Posterior vena cava (tissue), 2 donors: Measurements from ENCODE around the gene ENTPD2. TPM values are rescaled to one million over a fixed set of nuclear protein-coding genes. Genes with fewer than 3 reads are reported as not detected.
"Not testable (repeated sequence)": the region's sequence is repeated elsewhere in the genome, so short reads cannot be mapped to it uniquely, and the experiment has no call there.

Experiments
- DNase-seq: peaks from one replicate; pipeline ENCODE4 v3.0.0-alpha.2; 2020; ENCODE audit warnings: low spot score
- intact Hi-C, 2 donors: fragments of 100-400 bp; cut with DNase I; formaldehyde crosslinking; loops; one replicate each; pipeline versions ENCODE4 v1.14.1 to v1.14.2; 2022 to 2023
- total RNA-seq, 2 donors: library from RNA; stranded (reverse); fragmentation: NEBNext Ultra II Directional; extraction: Animal tissue kit (Norgen Biotek cat#: 25700); gene quantifications; one replicate each; pipeline ENCODE4 v1.2.1, GENCODE V29; 2021
- donor health status: DM: yes; HTN: yes; CAD: no.
- donor health status: DM: yes; HTN: yes; CAD: no.

The ENTPD2 gene
- total RNA-seq, 2 donors from 2014 or later = 0.48 to 1.2 TPM

DNA sequence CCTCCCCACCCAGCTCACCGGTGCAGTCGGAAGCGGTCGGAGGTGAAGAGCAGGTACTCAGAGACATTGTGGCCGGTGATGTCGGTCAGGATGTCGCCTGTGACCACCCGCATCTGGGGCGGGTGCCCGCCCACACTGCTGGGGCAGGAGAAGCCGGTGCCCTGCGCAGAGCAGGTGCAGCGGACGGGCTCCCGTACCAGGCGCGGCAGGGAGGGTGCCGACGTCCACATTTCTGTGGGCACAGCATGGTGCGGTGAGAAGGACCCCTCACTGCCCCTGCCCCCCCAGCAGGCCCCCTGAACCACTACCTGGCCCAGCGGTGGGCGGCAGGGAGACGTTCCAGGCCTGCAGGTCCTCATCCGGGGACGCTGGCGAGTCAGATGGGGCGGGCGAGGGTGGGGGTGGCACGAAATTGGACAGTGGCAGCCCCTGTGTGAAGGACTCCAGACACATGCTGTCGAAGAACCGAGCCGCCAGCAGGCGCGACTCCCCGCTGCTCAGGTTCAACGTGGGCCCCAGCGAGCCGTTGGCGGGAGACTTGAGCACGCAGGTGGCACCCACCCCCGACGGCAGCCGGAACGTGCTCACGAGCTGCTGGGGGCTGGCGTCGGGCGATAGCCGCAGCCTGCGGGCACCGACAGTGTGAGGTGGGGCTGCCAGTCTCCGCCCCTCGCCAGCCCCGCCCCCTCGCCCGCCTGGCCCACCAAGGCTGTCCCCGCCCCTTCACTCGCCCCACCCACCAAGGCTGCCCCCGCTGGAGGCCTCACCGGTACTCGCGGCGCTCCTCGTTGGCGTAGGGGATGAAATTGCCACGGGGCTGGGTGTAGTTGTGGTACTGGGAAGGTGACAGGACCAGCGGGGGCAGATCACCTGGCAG, 40.9 kb downstream of the ENTPD2 start:
- DNase-seq = no peak
- intact Hi-C loops = no loop called here

DNA sequence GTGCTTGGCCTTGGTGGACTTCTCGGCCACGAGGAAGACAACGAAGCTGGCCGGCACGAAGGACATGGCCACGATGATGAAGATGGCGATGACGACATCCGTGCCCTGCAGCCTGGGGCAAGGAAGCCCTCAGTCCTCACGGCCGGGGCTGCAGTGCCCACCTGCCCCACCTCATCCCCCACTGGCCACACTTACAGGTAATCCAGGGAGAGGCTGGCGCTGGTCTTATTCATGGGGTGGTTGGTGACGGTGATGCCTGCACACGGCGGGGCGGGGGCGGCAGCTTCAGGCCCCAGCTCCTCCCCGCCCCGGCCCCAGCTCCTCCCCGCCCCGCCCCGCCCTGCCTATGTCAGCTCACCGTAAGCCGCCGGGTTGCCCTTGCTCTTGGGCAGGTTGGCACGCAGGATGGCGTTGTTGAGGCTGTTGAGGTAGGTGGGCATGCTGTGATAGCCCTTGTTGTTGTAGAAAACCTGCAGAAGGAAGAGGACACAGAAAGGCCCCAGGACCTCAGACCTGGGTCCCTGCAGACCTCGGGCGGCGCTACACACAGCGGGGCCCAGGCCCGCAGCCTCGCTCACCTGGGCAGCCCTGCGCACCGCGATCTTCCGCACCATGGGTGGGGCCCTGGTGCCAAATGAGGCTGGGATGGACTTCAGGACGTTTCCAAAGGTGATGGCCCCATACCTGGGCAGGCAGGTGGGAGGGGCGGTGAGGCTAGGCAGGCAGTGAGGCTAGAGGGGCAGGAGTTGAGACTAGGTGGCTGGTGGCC, 41.8 kb downstream of the ENTPD2 start:
- intact Hi-C loops = no loop called here
- no peak for DNase-seq

DNA sequence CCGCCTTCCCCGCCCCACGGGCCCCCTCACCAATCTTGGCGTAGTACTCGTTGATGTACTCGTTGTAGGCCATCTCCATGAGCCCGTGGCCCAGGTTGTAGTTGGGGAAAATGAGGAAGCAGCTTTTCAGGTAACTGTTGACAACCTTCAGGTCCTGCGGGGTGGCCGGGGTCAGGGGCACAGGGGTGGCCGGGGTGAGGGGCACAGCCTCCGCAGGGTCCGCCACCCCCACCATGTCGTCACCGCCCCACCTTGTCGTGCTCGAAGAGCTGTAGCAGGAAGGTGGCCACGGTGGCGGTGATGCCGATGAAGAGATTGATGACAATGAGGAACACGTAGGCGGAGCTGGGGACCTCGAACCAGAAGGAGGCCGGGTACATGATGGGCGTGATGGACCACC, 42.7 kb downstream of the ENTPD2 start:
- intact Hi-C loops = no loop called here

DNA sequence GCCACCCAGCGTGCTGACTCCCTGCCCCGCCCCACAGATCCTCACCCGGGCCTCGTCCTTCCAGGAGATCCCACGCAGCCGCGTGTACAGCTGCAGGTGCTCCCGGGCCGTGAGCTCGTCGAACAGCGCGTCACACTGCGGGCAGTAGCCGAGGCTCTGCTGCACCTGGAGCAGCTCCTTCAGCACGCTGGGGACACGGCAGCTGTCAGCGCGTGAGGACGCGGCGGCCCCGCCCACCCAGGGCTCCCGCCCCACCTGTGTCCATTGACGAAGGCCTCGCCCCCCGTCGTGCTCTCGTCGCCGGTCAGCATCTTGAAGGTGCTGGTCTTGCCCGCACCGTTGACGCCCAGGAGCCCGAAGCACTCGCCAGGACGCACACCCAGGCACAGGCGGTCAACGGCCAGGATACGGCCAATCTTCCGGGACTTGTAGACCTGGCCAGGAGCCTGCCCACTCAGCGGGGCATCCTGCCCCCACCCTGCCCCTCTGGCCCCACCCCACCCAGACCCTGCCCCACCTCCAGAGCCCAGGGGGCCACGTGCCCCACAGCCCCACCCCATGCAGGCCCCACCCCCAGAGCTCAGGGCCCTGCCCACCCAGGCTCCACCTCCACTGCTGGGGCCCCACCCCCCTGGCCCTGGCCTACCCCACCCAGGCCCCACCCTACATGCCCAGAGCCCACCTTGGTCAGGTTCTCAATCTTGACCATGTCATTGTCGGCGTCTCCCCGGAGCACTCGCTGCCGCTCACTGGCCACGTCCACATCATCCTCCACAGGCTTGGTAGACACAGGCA, 43.7 kb downstream of the ENTPD2 start:
- intact Hi-C loops = no loop called here
- no peak for DNase-seq

More for the DNA sequence above, 42.7 kb downstream of the ENTPD2 start:
- no peak for DNase-seq

DNA sequence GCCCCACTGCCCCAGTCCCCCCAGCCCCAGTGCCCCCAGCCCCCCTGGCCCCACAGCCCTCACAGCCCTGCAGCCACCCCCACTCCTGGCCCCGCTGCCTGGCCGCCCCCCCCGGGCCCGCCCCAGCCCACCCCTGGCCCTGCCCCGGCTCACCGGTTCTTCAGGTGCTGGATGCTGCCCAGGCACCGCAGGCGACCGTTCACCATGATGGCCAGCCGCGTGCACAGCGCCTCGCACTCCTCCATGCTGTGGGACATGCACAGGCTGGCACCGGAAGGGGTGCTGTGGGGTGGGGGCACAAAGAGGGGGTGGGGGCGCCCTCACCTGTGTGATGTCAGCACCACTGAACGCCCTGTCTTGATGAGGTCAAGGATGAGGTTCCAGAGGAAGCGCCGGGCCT, 44.6 kb downstream of the ENTPD2 start:
- intact Hi-C loops = no loop called here
- DNase-seq = no peak

DNA sequence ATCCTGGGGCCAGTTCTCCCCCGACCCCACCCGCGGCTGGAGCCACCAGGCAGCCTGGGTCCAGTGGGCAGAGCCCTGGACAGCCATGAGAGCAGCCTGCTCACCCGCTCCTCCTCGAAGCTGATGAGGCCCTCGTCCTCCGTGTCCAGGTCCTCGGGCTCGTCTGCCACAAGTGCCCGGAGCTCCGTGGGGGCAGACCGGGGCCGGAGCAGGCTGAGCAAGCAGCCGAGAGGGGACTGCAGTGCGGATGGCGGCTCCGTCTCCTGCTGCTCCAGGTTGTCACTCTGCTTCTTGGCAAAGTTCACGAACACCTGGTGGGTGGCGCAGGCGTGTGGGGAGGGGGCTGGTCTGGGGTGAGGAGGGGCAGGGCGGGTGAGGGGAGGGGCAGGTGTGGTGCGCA, 45.5 kb downstream of the ENTPD2 start:
- intact Hi-C loops = no loop called here
- DNase-seq = no peak

DNA sequence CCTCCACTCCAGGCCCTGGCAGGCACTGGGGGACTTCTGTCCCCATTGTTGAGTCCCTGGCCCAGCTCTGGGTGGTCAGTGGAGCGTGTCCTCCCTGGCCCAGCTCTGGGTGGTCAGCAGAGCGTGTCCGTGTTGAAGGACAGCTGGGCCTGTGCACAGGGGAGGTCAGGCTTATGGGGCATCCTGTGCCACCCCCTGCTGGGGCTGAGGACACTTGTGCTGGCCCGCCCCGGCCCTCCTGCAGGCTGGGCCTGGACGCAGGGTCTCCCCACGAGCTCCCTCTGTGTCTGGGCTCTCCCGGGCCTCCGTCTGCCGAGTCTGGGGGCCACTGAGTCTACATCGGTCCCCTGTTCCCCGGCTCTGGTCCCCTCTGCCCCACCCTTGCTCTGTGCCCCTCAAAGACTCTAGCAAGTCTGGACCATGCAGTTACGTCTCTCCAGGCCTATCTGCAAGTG, 46.0 kb downstream of the ENTPD2 start:
- DNase-seq = no peak
- intact Hi-C loops = no loop called here

DNA sequence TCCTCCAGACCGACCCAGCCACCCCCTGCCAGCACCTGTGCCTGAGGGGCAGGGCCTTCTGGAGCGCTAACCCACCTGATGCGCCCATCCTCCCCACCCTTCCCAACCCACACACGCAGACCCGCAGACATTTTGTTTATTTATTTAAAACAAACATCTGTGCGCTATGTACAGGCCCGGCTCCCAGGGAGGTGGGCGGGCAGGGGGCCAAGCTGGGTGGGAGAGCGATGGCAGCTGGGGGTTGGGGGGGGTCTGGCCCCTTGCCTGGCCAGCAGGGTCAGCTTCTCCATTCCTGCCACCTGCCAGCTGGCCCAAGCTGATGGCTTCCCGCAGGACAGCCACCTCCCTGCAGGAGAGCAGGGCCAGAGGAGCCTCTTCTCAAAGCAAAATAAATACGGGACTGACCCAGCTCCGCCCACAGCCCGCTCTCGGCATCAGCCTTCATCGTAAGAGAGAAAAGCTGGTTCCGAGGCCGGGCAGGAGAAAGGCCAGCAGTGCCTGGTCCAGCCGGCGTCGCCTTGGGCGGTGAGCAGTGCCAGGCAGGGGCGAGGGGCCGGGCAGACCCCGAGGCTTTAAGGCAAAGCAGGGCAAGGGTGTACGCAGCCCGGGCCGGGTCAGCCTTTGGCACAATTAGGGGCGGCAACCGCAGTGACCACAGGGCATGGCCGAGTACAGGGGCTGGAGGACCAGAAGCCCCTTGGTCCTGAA, 46.6 kb downstream of the ENTPD2 start:
- DNase-seq = no peak
- intact Hi-C loops = no loop called here

DNA sequence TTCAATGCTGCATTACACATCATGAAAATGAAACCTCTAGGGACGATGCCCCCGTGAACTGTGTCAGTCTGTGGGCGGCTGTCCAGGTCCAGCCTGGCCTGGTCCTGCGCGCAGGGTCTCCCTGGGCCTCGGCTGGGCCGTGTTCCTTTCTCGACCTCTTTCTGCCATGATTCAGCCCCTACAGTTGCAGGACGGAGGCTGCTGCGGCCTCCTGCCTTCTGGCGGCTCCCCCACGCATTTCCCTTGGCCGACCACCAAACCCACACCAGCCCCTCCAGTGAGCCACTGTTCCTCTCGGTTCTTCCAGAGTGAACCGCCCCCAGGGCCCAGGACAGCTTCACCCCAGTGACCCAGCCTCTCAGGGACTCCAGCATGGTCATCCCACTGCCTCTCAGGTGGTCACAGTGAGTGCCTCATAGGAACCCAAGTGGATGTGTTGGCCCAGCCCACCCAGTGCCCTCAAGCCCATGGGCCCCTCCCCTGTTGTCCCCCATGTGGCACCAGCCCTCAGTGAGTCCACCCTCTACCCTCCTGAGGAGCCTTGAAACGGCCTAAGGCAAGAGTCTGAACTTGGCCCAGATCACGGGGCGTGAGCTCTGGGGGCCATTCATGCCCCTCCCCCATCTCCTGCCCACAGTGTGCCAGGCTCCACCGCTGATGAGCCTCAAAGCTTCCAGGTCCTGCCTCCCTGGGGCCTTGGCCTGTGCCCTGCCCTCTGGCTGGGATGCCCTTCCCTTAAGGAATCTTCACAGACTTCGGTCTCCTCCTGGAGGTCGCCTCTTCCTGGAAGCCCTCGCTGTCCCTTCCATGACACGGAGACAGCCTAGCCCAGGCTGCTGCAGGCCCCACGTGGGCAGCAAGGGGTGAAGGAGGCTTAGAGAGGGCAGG, 47.5 kb downstream of the ENTPD2 start:
- no peak for DNase-seq
- intact Hi-C loops = no loop called here

DNA sequence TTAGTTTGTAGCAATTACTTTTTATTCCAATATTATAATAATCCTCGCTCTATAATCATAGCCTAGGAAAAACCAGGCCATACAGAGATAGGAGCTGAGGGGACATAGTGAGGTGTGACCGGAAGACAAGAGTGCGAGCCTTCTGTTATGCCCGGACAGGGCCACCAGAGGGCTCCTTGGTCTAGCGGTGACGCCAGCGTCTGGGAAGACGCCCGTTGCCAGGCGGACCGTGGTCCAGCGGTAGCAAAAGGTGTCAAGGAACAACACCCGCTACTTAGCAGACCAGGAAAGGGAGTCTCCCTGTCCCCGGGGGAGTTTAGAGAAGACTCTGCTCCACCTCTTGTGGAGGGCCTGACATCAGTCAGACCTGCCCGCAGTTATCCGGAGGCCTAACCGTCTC, 49.6 kb downstream of the ENTPD2 start:
- DNase-seq = not testable (repeated sequence)

DNA sequence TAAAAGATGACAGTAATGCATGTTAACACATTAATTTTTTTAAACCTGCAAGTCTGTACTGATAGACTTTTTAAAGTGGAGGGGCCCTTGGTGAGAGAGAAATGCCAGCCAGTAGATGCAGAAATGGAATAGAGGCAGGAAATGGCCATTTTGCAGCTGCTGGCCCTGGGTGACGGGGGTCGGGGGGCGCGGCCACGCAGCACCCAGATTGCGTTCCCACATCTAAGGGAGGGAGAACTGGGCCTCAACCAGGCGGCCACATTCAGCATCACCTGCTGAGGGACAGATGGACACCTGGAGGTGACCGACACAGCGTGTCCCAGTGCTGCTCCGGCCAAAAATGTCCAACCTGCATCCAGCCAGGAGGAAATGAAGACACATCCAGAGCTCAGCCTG, 51.2 kb downstream of the ENTPD2 start:
- intact Hi-C loops = loop anchor here in 1 of 2 donors (5.0 kb wide), 1 partner anchor 910 kb away; no protein-coding TSS in a partner anchor
- no peak for DNase-seq

More for the DNA sequence above, 49.6 kb downstream of the ENTPD2 start:
- intact Hi-C loops = loop anchor here in 1 of 2 donors (5.0 kb wide), 1 partner anchor 912 kb away; no protein-coding TSS in a partner anchor

DNA sequence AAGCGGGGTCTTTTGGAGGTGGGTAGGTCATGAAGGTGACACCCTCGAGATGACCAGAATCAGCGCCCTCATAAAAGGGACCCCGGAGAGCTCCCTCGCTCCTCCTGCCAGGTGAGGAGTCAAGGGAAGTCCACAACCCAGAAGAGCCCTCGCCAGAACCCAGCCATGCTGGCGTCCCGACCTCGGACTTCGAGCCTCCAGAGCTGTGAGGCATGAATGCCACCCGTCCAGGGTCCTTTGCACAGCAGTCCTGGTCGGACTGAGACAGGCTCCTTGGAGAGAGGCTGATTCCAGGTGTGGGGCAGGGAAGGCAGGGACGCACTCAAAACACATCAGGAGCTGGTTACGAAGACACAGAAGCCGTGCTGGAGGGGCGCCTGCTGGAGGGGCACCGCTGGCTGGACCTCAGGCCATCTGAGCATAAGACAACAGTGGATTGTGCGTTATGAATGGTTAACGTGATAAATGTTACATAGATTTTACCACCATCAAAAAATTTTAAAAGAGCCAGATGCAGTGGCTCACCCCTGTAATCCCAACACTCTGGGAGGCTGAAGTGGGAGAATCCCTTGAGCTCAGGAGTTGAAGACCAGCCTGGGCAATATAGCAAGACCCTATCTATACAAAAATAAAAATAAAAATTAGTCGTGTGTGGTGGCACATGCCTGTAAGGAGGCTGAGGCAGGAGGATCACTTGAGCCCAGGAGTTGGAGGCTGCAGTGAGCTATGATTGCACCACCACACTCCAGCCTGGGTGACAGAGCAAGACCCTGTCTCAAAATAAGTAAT, 51.8 kb downstream of the ENTPD2 start:
- DNase-seq = no peak
- intact Hi-C loops = loop anchor here in 1 of 2 donors (5.0 kb wide), 1 partner anchor 910 kb away; no protein-coding TSS in a partner anchor

DNA sequence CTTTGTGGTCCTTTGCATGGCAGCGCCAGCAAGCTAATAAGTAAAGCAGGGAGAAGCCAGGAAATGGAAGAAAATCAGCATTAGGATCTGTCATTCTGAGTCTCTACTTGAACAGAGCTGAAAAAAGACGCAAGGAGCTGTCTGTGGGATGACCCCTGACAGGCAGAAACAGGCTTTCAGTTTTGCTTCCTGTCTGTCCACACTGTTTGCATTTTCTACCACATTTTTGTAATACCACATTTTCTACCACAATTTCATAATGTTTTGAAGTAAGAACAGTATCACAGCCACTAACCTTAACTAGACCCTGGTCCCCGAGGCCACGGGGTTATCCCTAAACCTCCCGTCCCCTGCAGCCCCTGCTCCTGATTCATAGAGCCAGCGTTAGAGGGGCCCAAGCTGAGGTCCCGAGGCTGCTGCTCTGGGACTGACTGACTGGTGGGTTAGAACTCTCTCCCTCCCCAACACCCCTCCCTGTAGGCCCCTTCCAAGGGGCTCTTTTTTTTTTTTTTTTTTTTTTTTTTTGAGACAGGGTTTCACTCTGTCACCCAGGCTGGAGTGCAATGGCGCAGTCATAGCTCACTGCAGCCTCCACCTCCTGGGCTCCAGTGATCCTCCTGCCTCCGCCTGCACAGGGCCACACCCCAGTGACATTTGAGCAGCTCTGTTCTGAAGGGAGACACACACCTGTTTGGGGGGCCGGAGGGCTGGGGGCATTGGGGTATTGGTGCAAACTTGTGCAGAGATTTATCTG, 53.5 kb downstream of the ENTPD2 start:
- DNase-seq = no peak
- intact Hi-C loops = loop anchor here in 1 of 2 donors (5.0 kb wide), 1 partner anchor 908 kb away; no protein-coding TSS in a partner anchor
